ENCODE measurements around the gene LCN9.

LCN9 gene

GRCh38 chr9:135673941-135674340, 10.8 kb downstream of the LCN9 start:
- DNase-seq = no peak

- no peak for DNase-seq
These were observed 11.9 kb downstream of the LCN9 start for GRCh38 chr9:135674977-135675376.

- no peak for DNase-seq
These were observed 13.8 kb downstream of the LCN9 start for GRCh38 chr9:135676891-135677290.

GRCh38 chr9:135677641-135678168, 14.6 kb downstream of the LCN9 start:
- no peak for DNase-seq

GRCh38 chr9:135678236-135679017, 15.3 kb downstream of the LCN9 start:
- no peak for DNase-seq

GRCh38 chr9:135680056-135680455, 16.9 kb downstream of the LCN9 start:
- DNase-seq = no peak

- DNase-seq = no peak
These were observed 18.1 kb downstream of the LCN9 start for GRCh38 chr9:135681161-135681560.

- DNase-seq = no peak
These were observed 20.4 kb downstream of the LCN9 start for GRCh38 chr9:135683401-135684034.

GRCh38 chr9:135684691-135685090, 21.6 kb downstream of the LCN9 start:
- no peak for DNase-seq

GRCh38 chr9:135687216-135687615, 24.1 kb downstream of the LCN9 start:
- no peak for DNase-seq

GRCh38 chr9:135689011-135689410, 25.9 kb downstream of the LCN9 start:
- DNase-seq = no peak

- no peak for DNase-seq
These were observed 27.9 kb downstream of the LCN9 start for GRCh38 chr9:135690836-135691570.

- DNase-seq = no peak
These were observed 29.3 kb downstream of the LCN9 start for GRCh38 chr9:135692410-135692809.

- DNase-seq = no peak
These were observed 30.2 kb downstream of the LCN9 start for GRCh38 chr9:135693265-135693664.

- DNase-seq = no peak
These were observed 30.7 kb downstream of the LCN9 start for GRCh38 chr9:135693771-135694170.

- DNase-seq = no peak
These were observed 31.3 kb downstream of the LCN9 start for GRCh38 chr9:135694414-135694813.

GRCh38 chr9:135695036-135695435, 31.9 kb downstream of the LCN9 start:
- DNase-seq = no peak

- no peak for DNase-seq
These were observed 32.5 kb downstream of the LCN9 start for GRCh38 chr9:135695642-135696041.

GRCh38 chr9:135696446-135696845, 33.3 kb downstream of the LCN9 start:
- no peak for DNase-seq

GRCh38 chr9:135697226-135697625, 34.1 kb downstream of the LCN9 start:
- no peak for DNase-seq

GRCh38 chr9:135698236-135698635, 35.1 kb downstream of the LCN9 start:
- DNase-seq = no peak

GRCh38 chr9:135698767-135699166, 35.7 kb downstream of the LCN9 start:
- DNase-seq = no peak

GRCh38 chr9:135699440-135699839, 36.3 kb downstream of the LCN9 start, which contains the start of gene SOHLH1:
TSS of gene SOHLH1 (minus strand) at chr9:135699481. CDS start at chr9:135699467, 14 bp downstream.
- DNase-seq = no peak
